ENCODE measurements around the gene UCHL3.

UCHL3 gene

DNA sequence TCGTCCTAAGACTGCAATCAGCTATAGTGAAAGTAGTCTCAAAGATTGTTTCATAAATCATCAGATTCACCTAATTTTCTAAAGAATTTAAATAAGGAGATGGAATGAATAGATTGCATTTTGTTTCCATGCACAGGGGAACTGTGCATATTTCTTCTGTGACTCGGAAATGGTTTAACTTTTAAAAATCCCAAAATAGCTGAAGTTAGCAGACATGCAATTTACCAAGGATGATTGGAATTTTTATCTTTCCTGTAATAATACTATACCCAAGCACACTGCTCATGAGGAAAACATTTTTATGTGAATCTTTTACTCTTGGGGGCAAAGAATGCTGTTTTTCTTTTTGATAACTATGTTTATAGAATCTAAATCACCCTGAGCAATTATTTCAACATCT is 71.6 kb downstream of the UCHL3 start:
- DNase-seq (ENCODE audit: low read depth), result no peak

DNA sequence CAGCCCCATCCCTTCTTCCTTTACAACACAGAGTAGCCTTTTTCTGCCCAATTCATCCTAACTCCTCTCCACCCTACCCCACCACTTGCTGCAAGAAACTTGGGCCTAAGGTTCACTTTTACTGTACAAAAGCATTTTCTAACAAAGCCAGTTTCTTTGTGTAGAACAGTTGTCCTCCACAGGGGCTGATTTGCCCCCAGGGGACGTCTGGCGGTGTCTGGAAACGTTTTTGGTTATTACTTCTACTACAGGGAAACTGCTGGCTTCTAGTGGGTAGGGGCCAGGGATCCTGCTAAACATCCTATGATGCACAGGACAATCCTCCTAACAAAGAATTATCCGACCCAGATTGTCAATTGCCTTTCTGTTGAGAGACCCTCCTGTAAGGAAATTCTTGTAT is 79.2 kb downstream of the UCHL3 start:
- no peak for DNase-seq (ENCODE audit: low read depth)

DNA sequence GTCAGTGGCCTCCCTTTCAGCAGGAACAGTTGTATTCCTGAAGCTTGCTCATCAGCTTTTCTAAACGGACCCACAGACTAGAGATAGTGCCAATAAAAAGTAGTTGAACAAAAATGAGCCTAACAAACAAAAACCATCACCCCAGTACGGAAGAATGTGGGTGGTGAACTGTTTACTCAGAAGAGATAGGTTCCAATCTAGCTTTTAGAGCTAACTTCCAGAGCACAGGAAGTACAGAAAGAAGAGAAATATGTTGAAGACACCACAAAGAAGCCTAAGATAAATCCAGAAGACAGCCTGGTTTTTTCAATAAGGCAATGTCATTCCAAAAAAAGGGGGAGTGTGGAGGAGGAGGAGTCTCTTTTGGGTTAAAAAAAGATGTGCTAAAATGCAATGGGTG is 83.7 kb downstream of the UCHL3 start:
- no peak for DNase-seq (ENCODE audit: low read depth)

DNA sequence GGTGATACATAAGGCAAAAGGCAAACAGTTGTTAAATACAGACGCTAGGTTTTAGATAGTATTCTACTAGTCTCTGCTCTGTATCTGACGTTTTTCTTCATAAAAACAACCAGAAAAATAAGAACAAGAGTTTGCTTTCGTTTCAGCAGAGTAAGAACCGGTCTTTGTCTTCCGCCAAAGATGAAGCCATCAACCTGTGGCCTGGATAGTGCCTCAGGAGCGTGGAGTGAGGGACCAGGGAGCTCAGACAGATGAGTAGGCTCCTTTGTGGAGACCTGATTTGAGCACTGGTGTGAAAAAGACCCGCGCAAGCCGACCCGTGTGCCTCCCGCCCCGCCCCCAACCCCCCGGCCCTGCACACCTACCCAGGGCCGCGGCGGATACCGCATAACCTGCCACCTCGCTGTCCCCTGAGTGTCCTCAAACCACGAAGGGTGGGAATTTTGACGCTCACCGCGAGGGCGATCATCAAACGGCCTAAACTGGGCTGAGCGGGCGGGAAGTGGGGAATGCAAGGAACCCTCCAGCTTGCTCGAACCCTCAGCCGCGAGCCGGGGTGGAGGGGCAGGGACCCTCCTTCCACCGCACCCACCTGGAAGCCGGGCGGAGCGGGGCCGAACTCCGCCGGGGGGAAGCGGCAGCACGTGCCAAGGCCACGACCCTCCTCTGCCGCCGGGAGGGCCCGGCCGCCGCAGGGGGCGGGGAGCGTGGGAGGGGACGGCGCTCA is 85.7 kb downstream of the UCHL3 start:
- no peak for DNase-seq (ENCODE audit: low read depth)

DNA sequence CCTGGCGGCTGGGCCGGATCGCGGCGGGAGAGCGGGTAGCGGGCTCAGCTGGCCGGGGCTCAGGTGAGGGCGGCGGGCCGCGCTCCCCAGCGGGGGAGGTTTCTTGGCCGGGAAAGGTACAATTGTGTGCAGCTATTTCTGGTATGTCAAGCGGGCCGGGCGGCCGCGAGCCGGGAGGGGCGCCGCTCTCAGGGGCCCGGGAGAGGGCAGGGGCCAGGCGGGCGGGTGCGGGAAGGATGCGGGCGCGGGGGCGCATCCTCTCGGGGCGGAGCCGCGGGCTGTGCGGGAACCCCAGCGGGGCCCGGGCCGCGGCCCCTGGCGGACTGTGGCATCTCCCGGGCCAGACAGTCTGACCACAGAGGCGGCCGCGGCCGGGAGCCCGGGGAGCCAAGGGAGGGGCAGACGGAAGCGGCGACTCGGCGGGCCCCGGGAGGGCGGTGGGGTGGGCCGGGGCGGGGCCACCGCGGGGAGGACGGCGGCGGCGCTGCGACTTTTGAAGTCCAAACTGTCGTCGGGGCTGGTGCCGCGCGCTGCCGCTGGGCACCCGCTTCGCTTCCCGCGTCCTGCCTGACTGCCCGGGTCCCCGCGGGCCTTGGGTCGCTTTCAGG is 86.3 kb downstream of the UCHL3 start, which contains the start of gene LMO7:
TSS of gene LMO7 (plus strand) at position 503 of the 608 bp plus-strand sequence. CDS start 328 bp downstream, outside the sequence.
- peak; percentile 8 for DNase-seq (ENCODE audit: low read depth)

DNA sequence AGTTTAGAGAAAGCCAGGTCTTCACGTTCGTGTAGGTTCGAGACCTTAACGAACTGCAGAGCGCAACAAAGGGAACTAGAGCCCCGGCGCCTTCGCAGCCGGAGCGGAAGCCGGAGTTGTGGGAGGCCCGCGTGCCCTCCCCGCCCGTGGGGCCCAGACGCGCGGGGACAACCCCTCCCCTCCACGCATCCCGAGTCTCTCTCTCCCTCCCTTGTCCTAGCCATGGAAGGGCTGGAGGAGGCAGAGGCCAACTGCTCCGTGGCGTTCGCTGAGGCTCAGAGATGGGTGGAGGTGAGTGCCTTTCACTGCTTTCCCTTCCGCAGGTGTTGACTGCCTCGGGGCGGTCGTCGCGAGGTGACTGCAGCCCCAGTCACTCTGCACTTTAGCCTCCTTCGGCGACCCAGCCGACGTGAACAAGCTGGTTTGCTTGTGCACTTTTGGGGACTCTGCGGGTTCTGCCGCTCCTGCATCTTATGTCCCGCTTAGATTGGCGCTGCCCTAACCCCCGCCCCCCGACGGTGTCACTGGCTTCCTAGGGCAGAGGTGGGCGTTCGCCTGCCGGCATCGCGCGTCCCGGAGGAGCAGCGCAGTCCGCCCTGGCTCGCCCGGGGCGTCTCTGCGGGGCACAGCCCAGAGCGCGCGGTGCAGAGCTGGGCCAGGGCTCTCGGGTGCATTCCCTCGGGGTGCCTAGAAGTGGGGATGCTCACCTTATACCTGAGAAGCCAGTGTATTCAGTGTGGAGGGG is 87.0 kb downstream of the UCHL3 start:
- peak; percentile 10 for DNase-seq (ENCODE audit: low read depth)

DNA sequence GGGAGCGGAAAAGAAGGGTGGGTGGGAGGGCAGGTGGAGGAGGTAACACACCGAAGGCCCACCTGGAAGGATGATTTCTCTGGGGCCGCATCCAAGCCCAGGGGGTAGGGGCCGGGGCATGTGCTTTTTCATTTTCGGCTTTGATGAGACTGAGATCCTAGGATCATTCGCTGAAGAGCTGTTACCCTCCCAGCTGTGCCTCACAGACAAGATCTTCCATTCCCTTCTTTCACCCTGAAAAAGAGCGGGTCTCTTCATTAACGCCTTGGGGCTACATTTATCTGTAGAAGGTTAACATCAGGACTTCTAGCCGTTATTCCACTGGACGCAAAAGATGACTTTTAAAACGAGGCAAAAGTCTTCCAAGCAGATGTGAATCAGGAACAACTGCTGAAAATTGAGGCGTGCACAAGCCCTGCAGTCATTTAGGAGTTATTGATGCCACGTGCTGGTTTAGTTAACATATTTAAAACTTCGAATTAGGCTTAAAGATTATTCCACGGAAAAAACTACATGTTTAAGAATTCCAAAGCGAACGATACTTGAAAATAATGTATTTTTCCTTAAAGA is 87.7 kb downstream of the UCHL3 start:
- DNase-seq (ENCODE audit: low read depth), result no peak

DNA sequence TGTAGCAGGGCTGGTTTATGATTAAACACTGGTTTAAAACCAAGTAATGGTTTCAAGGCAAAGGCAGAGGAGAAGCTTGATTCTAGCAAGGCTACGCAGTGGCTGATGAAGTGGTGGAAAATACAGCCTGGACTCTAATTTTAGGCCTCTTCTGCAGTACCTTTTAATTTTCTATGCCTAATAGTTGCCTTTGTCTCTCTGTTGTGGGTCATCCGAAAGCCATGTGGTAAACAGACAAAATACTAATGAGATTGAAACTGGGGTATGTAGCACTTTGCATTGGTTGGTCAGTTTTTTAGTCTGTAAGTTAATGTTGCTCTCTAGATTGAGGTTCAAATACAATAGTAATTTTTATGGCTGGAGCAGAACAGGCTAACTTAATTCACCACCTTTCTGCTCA is 89.9 kb downstream of the UCHL3 start:
- DNase-seq (ENCODE audit: low read depth), result no peak

DNA sequence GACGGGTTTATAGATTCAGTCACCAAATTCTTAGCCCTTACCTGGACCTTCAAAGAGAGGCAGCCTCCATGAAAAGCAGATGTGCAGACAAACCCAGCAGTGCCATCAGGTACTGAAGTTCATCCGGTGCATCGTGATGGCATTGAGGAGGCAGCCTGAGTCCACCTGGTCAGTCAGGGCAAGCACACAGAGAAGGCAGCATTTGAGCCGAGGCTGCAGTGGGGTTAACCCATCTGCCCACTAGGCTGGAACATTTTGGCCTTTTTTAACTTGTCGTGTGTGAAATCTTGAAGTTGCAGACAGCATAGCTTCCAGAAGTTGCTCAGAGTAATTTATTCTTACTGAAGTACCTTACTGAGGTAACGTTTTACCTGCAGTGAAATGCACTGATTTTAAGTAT is 91.4 kb downstream of the UCHL3 start:
- no peak for DNase-seq (ENCODE audit: low read depth)

DNA sequence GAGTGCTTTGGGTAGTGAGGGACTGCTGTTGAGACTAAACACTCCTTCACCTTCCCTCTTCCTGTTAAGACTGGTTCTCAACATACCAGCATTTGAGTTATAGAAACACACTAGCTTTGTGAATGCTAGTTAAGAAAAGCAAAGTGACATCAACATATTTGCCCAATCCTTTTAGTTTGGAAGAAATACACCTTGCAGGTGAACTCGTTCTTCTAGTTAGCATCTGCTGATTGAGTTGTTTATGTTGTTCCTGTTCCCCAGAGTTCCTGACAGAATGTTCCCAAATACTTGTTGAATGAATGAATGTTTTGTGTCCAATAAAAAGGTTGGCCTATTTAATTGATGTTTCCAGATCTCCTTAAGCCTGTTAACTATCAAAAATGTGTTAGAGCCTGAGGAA is 93.6 kb downstream of the UCHL3 start:
- no peak for DNase-seq (ENCODE audit: low read depth)

DNA sequence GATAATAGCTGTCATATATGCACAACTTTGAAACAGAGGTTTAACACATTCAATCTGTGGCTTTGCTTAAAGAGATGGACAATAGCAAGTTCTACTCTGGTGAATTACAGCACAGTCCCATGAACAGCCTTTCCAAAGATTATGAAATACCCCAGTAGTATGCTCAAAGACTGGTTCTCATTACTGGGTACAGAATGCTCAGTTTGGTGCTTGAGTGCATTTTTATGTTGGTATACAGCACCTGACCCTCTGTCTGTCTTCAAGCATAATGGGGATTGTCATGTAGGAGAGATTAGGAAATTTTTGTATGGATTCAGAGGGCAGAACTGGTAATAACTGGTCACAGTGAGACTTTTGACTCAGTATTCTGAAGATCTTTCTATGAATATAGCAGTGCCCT is 94.1 kb downstream of the UCHL3 start:
- no peak for DNase-seq (ENCODE audit: low read depth)

DNA sequence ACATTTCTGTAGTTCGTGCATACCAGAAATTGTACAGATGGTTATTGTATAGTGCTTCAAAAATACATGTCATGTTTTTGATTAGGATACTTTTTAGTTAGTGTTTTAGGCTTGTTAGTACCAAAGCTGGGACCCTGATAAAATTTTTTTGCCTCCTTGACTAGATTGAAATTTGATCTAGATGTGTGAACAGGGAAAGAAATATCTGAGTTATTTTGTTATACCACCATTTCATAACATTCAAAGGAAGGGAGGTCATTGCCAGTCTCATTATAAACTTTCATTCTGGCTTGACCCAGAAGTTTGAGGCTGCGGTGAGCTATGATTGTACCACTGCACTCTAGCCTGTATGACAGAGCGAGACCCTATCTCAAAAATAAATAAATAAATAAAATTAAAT is 95.5 kb downstream of the UCHL3 start:
- no peak for DNase-seq (ENCODE audit: low read depth)

DNA sequence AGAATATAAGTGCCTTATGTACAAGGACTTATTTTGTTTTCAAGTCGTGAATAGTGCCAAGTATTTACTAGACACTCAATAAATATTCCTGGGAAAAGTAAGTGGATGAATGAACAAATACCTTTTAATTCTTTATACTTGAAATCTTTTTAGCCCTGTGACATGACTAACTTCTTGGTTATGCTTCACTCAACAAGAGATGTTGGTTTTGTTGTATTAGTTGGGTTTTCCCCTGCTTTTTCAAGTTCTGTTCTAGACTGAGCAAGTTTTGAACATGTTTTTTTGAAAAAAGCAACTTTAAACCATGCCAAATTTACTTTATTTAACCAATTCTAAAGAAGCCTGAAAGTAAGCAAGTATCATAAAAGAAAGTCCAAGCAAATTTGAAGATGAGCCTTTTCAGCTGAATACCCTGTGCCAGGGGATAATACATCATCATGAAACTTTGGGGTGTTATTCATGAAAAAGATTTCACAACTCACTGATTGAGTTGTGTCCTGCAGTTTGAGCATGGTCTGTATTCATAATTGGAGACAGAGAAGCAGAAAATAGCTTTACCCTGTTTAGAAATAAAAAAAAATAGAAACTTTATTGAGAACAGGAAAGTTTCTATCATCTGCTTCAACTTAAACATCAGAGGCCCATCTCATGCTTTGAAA is 97.7 kb downstream of the UCHL3 start:
- DNase-seq (ENCODE audit: low read depth), result no peak

DNA sequence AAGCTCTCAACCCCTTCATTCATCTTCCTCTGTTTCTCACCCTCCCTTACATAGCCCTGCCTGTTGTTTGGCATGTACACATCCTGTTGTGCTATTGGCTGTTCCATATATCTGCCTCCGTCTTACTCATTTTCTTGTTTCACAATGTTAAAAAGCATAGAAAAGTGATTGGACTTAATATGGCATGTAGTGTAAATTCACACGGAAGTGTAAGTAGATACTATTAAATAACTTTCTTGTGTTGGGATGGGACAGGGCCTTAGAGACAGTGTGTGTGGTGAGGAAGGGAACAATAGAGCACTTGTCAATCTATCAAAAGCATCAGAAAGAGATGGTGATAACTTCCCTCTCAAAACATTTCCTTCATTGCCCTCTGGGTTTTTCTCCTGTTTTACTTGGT is 98.9 kb downstream of the UCHL3 start:
- DNase-seq (ENCODE audit: low read depth), result no peak

DNA sequence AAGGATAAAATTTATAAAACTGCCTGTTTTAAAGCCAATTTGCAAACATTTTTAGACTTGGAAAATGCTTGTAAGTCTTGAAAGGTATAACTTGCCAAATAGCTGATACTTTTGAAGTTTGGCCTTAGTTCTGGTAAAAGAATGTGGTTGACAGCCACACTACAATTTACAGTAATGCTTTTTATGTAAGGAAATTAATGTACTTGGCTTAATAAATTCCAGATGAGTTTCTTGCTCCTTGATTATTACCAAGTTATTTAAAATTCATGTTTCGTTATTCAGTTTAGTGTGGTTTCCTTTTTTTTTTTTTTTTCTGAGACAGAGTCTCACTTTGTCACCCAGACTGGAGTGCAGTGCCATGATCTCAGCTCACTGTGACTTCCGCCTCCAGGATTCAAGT is 101.4 kb downstream of the UCHL3 start:
- DNase-seq (ENCODE audit: low read depth), result no peak

DNA sequence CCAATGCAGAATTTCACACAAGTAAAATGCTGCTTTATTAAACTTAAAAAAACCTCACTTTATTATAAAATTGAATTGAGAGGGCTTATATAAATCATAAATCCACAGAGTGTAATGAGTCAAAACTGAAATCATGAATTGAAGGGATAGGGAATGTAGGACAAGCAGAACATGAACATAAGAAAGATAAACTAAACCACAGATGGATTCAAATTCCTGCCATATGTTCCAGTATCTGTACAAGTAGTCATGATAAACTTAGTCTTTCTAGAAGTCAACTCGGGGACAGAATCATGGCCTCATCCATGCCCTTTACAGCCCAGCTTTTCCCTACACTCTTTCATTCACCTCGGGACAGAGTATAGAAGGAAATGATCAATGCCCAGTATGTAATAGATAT is 103.1 kb downstream of the UCHL3 start:
- no peak for DNase-seq (ENCODE audit: low read depth)

All from stimulated activated CD4-positive, alpha-beta T cell treated with anti-CD3 and anti-CD28 coated beads, Interleukin-2, amount 100 ng/mL, for 4 hours (primary cell).